ENCODE data around the gene DMD.
"Not testable (repeated sequence)": the region's sequence is repeated elsewhere in the genome, so short reads cannot be mapped to it uniquely, and the experiment has no call there.

The DMD gene

DNA sequence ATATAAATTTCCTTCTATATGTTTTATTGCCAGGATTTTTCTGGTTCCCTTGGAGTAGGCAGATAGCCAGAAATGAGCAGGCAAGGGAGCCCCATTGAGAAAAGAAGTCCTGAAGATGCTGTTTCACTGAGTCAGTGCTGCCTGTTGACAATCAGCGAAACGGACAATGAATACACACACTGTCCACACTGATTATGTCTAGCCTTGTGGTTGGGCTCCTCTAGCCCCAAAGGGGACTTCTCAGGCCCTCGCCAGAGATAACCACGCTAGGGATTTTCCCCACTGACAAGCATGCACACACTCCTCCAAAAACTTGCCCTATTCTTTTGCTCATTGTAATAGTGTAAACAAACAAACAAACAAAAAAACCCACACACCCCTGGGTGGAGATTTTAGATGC is 369.3 kb downstream of the DMD start:
- DNase-seq: no peak

GRCh38 chrX:32839781-32840180 is 371.6 kb downstream of the DMD start:
- no peak for DNase-seq

GRCh38 chrX:32825009-32825408 is 386.3 kb downstream of the DMD start:
- DNase-seq: no peak

GRCh38 chrX:32804034-32804433 is 407.3 kb downstream of the DMD start:
- no peak for DNase-seq

DNA sequence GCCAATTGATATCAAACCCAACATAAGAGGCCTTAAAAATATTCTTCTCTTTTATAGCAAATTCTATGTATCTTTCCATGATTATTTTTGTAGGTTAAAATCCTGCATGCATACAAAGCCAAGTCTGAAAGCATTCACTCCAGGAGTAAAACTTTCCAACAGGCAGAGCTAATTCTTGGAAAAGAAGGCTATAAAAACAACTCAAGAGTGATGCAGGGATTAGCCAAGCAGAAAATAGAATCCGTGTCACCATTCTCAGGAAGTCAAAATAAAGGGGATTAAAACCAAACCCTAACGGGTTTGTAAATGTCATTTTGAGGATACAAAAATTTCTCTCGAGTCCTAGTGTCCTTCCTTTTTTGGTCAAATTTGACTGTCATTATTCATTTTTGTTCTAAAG is 412.4 kb downstream of the DMD start:
- DNase-seq: no peak

DNA sequence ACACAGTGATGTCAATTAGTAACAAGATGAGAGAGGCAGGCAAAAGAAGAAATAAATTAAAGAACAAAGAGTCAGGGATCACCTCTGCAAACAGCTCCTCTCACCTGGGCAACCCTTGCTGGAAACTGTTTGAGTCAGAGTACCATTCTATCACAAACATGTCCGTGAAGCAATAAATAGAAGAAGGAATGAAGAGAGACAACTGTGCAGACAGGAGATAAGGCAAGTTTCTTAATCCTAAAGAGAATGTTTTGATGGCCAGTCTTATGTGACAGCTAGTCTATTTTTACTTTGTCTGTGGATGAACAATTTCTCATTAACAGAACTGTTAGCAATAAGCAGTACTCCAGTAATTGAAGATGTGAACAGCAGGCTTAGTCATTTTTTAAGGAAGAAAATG is 422.4 kb downstream of the DMD start:
- no peak for DNase-seq

DNA sequence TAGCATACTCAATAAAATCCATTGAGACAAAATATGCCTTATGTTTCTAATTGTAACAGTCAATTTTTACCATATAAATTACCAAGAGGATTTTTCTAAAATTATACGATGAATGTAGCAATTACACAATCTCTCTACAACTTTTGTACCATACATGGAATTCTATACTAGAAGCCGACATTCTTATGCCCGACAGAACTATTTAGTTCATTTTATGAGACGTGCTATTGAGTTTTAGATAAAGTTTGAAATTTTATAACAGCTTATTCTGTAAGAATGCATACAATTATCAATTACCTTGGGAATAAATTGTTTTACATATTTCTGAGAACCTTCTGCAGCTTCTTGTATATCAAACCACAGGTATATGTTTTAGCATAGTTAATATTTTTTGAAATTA is 431.2 kb downstream of the DMD start:
- no peak for DNase-seq

- no peak for DNase-seq
Observed at GRCh38 chrX:32778965-32779364, 432.4 kb downstream of the DMD start.

DNA sequence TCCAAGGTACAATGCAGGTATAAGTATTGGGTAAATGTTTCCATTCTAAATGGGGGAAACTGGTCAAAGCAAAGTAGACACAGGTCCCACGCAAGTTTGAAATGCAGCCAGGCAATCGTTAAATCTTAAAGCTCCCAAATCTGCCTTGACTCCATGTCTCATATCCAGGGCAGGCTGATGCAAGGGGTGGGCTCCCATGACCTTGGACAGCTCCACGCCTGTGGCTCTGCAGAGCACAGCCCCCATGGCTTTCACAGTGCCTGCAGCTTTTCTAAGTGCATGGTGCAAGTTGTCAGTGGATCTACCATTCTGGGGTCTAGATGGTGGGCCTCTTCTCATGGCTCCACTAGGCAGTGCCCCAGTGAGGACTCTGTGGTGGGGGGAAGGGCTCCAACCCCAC is 436.4 kb downstream of the DMD start:
- DNase-seq: no peak

DNA sequence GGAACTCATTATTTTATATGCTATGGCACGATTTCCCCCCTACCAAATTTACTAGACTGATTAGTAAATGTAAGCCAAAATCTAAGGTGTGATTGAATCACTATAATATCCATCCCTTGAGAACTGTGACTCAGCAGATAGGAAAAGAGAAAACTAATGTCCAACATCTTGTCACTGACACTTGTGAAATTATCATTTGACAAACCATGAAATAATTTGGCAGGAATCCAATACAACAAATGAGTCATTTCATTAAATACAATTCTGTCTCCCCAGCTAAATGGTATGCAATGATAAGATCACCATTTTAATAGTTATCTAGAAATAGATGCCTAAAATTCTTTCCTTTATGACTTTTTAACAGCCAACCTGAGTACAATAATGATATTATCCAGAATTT is 462.3 kb downstream of the DMD start:
- DNase-seq: no peak

DNA sequence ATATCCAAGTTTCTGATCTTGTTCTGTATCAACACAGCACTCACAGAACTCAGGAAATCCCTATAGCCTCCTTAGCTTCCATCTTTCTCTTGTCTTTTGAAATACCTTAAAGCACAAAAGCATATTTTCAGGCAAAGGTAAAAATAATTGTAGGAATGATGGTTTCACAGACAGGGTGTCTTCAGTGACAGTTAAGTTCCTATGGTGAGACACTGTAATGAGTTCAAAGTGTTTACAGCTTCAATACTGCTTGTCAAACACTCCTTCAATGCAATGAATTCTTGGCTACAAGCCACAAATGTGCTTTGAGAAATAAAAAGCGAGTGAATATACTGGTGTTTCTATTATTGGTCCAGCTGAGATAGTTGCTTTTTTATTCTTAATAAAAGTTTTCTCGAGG is 466.0 kb downstream of the DMD start:
- DNase-seq: no peak

- DNase-seq: no peak
Observed at GRCh38 chrX:32744921-32745320, 466.4 kb downstream of the DMD start.

DNA sequence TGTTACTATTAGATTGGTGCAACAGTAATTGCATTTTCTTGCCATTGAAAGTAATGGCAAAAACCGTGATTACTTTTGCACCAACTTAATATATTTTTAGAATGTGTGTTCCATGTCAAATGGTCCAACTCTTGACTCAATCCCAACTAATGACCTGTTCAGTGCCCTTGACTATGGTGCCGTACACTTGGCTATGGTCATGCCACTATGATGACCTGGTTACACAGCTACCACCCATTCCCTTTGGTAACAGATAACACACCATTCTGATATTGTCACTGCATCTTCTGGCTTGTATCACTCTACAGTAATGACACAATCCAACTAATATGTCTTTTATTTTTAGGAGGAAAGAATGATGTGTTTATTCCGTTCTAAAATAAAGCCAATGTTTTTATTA is 469.4 kb downstream of the DMD start:
- no peak for DNase-seq

DNA sequence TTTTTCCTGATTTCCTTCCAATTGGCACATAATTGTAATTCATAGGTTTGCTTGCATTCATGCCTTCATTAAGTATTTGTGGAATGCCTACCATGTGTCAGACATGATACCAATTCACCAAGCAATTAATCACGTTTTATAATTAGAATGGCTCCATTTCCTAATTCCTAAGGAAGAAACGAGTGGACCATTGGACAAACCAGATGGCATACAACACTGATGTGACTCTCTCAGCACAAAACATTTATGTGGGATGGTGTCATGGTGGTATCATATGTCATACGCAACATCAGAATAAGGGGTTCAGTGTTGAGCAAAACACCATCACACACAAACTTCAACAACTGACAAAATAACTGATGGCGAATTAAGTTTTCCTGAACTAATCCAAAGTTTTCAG is 502.8 kb downstream of the DMD start:
- no peak for DNase-seq

DNA sequence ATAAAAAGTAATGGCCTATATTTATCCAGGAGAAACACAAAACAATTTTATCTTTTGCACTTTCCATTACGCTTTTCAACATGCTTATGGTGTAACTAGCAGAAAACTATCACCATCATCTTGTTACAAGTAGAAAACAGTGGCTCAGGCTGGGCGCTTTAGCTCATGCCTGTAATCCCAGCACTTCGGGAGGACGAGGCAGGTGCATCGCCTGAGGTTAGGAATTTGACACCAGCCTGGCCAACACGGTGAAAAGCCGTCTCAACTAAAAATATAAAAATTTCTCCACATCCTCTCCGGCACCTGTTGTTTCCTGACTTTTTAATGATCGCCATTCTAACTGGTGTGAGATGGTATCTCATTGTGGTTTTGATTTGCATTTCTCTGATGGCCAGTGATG is 506.0 kb downstream of the DMD start:
- not testable (repeated sequence) for DNase-seq

DNA sequence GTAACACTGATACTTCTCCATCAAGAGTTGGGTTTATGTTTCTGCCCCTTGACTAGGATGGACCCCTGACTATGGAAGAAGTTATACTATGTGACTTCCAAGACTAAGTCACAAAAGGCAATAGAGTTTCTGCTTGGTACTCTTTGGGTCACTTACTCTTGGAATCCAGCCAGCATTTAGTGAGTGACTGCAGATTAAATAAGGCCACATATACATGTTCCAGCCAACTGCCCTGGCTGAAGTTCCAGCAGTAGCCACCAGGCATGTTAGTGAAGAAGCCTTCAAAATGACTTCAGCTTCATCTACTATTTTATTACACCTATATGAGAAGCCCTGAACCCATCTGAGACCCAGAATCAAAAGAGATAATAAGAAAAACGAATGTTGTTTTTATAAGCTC is 524.0 kb downstream of the DMD start:
- no peak for DNase-seq

DNA sequence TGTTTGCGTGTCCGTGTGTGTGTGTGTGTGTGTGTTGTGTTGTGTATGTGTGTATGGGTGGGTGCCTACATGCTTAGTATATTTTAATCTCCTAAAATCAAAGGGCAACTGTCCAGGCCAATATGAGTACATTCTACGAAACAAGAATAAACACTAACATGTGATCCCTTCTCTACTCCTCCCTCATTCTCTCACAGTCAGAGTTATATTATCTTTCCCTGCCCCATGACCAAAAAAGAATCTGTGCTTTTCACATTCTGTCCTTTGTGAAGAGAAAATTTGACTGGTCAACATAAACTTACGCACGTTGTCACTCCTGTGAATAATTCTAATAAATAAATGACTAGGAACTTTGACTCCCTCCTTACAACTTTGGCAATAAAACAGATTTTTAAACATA is 532.9 kb downstream of the DMD start:
- no peak for DNase-seq

DNA sequence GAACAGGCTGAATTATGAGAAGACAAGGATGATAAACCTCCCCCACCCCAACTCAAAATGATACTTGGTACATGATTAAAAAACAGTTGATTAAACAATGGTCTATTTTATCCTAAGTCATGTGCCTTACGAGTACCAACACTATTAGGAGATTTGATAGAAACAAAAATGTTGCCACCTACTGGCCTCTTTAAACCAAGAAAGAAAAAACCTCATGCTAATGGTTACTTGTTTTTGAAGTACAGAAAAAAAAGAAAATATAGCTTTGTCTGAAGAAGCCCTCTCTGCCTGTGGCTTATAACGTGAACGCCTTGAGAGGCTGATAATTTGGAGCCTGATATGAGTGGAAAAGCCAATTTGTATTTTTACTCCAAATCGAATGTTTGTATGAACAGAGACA is 538.2 kb downstream of the DMD start:
- DNase-seq: no peak

DNA sequence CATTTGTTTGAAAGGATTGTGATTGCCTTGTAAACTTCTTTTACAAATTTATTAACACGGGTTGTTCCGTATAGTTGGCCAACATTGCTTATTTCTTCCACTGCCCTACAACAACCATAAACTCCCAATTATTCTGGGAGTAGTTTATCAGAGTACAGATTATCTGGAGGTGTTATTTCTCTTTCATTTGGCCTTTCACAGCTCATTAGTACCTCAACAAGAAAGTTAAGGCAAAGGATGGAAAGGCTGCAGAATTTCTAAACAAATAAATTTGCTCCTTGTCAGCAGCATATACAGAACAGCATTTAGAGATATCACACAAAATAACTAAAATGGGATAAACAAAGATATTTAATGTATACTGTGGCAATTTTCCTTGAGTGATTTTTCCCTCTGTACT is 548.8 kb downstream of the DMD start:
- no peak for DNase-seq

- no peak for DNase-seq
Observed at GRCh38 chrX:32644476-32645245, 566.7 kb downstream of the DMD start.

- no peak for DNase-seq
Observed at GRCh38 chrX:32642283-32642682, 569.1 kb downstream of the DMD start.

DNA sequence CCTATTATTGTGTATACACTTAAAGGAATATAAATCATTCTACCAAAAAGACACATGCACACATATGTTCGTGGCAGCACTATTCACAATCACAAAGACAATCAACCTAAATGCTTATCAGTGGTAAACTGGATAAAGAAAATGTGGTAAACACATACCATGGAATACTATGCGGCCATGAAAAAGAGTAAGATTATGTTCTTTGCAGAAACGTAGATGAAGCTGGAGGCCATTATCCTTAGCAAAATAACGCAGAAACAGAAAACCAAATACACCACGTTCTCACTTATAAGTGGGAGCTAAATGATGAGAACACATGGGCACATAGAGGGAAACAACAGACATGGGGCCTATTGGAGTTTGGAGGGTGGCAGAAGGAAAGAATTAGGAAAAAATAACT is 593.2 kb downstream of the DMD start:
- no peak for DNase-seq

DNA sequence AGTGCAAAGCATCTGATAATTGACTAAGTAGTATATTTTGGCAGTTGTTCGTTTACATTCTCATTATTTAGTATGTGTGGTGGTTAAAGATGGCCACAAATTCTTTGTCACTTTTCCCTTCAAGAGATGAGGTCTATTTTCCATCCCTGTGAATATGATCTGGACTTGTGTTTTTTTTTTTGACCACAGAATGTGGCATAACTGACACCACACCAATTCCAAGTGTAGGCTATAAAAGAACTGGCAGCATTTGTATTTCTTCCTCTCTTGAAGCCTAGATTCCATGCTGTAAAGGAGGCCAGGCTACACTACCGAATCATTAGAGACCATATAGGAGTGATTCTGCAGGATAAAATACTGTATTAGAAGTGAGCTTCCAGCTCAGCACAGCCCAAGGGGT is 596.6 kb downstream of the DMD start:
- DNase-seq: no peak

DNA sequence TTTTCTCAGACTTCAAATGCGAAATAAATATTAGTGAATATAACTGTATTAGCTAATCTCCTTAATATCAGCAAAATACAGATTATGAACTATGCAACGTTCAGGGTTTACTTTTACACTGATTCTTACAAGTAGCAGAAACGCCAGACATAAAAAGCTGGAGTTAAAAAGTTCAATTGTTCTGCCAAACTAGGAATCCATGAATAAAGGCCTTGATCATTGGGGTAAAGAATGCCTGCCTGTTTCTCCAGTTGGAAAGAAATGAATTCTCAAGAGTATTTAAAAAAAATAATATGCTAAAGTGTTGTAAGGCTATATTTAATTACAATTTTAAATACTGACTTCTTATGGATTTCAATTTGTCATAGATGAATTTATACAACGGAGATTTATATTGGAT is 612.2 kb downstream of the DMD start:
- DNase-seq: no peak

DNA sequence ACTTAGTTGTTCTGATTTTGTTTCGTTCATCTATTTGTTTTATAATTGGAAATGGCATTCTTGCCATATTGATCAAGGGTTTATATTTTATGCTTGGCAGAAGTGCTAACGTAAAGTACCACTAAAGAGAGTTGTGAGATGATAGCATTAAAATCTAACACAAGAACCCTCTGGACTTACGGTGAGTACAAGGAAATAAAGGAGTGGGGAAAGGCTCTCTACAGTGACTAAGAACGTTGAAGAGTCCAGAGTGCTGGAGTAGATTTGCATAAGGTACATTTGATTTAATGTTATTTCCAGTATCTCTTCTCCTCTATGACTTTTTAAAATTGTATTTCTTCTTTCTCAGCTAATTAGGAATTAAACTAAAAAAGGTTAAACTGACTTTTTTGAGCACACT is 612.6 kb downstream of the DMD start:
- no peak for DNase-seq

DNA sequence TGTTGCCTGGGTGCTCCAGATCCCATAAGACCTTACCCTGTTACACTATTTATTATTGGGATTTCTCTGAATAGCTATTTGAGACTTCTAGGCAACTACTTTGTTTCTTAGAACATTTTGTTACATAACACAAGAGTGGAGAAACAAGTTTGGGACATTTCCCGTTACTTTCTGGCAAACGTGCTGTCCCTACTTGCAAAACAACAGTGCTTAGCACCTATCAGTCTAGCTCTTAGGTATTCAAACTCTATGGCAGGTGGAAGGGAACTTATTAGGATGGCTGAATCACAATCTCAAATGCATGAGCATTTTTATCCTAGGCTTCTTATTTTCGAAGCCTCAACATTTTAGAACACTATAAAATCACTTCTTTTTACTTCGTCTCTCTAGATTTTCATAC is 613.6 kb downstream of the DMD start:
- no peak for DNase-seq

Measured in NCI-H187 (cell line).